ENCODE measurements around the gene RREB1.
"Not testable (repeated sequence)": the region's sequence is repeated elsewhere in the genome, so short reads cannot be mapped to it uniquely, and the experiment has no call there.

RREB1 gene

DNA sequence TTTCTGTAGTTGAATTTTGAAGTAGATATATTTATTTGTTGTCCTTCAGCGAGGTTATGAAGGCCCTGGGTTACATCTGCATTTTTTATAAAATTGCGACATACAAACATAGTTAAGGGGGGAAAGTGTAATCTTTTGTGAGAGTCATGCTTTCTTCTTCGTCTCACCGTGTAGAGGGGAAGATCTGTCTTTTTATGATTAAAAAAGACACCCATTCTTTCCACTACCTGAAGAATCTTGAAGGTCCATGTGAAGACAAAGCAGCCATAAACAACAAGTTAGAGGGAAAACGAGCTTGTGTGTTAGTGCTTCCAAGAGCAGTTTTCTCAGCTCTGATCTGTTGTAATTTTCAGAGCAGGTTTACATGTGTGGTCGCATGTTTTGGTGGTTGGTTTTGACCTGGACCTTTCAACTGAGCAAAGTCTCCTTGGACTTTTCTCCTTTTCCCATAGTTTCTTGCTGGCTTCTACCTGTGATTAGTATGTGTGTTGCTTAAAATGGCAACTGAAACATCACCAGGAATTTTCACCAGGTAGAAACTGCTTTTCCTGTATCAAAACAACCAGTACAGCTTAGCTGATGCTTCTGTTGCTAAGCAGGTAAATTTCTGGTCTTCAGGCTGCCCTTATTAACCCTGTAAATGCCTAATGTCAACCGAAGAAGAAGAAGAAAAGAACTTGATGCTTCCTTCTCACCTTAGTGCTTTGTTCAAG lies 37.3 kb downstream of the RREB1 start:
- no peak for DNase-seq

DNA sequence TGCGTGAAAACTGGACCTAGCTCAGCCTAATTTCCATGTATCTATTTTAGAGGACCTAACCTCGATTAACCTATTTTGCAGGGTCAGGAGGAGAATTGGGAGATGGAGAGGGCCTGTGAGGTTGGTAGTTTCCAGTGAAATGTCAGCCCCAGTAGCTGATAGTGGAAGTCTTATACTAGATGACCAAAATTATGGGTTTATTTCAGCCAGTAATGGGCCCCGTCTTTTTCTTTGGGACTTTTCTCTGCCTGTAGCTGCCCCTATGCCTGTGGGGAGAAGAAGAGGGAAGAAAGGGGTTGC lies 37.8 kb downstream of the RREB1 start:
- DNase-seq: no peak

DNA sequence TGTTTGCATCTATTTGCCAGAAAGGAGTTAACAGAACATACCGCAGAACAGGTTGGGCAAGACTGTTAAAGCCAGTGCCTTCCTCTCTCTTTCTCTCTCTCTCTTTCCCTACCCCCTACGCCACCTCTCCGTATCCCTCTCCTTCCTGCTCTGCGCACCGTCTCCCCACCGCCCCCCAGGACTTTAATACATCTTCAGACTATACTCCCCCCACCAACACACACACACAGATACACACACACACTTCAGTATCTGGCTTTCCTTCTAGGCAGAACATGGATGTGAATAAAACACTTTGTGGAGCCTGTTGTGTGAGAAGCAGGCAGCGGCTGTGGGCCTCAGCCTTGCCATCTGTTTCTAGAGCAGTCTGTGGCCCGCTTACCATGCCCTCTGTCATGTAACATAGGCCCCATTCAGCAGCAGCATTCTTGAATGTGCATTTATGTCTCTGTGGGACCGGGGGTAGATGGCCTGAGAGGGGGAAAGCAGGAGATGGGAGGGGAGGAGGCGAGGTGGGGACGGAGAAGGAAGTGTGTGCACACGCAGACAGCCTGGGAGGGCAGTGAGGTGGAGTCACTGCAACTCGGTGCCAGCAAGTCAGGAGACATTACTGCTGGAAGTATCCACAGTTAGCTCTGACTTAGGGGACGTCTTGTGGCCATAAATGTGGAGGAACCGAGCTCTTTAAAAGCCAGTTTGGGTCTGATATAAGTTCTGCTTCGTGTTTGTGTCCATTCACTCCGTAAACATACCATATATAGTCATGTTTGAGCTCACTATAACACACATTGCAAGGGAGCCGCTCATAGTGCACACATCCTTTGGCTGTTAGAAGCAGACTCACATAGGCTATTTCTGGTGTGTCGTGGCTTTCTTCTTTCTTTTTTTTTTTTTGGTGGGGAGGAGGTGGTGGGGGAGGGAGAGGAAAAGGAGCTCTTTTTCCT lies 38.4 kb downstream of the RREB1 start:
- peak; percentile 89 for DNase-seq

- no peak for DNase-seq
Observed at GRCh38 chr6:7147051-7147671, 39.4 kb downstream of the RREB1 start.

DNA sequence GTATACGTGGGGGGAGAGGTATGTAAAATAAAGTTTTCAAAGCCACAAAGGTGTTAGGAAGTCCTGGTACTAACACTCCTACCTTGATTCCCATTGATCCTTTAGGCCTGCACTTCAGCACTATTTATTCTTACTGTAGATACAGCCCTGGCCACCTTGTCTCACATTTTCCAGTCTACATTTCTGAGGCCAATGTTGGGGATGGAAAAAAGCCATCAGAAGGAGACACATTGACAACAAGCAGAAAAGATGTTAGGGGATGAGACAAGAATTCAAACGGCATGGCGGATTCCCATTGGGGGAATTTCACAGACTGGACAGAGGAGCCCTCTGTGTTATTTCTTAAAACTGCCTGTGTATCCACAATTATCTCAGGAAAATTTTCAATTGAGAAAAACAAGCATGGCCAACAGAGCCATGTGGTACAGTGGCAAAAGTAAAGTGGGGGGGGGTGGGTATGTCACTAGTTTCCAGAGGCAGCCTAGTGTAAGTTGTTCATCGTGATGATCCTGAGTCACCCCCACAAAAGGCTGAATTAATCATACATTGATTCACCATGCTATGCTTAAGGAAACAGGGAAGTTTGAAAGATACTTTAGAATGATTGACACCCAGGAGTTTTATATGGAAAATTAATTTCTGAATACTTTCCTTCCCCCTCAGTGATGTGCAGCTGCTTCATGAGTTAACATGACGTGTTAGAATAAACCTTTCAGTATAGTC lies 40.5 kb downstream of the RREB1 start:
- DNase-seq: peak; percentile 82

DNA sequence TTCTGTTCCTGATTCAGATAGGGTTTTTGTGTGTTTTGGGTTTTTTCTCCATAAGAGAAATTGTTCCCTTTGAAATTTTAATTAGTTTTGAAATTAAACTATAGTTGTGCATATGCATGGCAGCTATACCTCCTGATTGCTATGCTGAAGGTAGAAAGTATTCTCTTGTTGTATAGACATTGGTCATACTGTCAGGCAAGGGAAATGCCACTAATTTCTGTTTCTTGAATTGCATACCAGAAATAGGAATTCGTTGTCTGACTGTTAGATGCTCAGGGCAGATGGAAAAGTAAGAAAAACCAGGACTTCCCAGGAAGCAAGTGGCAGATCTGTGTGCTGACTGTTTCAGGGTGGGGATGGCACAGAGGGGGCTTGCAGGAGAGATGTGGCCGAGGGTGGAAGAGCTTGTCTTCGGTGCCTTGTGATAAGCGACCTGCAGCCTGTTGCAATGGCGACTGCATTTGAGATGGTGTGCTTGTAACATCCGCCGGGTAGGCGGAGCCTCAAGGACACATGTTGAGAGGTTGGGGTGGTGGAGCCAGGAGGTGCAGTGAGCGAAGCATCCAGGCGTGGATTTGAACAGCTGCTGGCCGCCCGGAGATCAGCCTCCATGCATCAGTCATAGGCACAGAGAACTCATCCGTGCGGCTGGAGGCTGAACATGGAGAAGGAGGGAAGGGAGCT lies 42.8 kb downstream of the RREB1 start:
- DNase-seq: no peak

DNA sequence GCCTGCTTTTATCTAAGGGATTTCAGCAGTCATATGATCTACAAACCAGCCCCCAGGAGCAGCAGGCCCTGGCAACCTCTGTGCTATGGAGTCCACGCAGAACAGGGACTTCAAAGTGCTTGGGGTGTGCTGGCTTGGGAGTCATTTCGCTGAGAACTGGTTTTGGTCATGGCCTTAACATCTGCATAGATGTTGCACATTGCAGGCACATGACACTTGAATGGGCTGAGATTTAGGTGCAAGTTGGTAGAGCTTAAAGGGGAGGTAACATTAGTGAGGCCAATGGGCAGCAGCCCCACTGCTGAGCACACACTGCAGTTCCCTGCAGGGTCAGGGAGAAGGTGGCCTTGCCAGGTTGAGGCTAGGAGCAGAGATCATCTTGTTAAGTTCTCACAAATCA lies 43.6 kb downstream of the RREB1 start:
- no peak for DNase-seq

DNA sequence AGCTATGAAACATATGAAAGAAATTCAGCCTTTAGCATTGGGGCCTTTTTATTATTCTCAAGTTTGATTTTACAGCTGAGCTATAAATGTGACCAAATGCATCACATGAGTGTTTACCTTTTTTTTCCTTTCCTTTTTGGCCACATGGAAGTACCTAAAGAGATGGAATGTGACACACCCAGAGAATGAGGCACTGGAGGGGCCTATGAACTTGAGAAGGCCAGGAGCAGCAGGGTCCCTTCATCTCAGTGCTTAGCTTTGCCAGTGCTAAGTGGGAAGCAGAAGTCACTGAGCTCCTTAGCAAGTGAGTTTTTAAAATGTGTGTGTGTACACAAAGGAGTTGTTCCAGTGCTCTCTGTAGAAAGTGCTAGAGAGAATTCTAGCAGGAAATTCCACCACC lies 44.7 kb downstream of the RREB1 start:
- no peak for DNase-seq

DNA sequence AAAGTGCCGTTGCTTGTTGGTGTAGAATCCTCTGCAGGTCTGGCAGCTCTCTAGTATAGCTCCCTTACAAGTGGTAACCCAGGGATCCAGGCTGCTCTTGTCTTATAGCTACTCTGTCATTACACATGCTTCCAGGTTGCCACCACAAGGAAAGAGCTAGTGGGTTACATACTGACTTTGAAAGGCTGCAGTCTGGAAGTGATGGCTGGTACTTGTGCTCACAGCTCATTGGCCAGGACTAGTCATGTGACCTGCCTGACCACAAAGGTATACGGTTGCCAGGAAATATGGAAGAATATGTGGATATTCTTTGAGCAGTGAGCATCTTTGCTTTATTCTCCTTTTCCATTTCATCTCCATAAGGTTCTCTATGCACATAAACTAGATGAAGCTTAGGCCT lies 46.0 kb downstream of the RREB1 start:
- no peak for DNase-seq

GRCh38 chr6:7154341-7155139 lies 46.8 kb downstream of the RREB1 start:
- DNase-seq: no peak

DNA sequence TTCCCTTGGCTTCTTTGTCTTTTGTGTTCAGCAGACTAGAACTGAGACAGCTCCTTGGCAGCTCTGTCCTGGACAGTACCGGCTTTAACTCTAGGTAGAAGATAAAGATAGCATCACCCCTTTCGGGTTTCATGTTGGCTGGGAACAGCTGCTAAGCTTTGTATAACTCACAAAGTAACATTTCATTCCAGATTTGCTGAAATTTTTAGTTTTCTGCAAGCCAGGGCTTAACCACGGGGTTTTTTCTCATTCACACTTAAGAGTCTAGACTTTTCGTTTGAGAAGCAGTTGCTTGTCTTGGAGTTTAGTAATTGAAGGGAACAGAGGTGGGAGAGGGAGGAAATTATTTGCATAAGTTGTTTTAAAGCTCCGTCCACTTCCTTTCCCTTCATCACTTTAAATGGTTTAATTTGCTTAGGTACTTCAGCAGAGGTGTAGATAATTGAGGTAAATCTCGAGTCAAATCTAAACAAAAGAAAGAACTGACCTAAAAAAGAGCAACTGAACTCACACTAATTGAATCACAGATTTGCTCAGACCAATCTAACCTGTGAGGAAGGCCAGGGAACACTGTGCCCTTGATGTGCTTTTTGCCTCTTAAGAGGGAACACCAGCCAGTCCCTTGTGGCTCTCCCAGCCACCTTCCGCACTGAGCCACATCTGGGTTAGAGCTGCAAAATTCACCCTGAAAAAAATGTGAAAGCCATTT lies 48.3 kb downstream of the RREB1 start:
- no peak for DNase-seq

GRCh38 chr6:7156643-7157278 lies 49.0 kb downstream of the RREB1 start:
- peak; percentile 96 for DNase-seq

DNA sequence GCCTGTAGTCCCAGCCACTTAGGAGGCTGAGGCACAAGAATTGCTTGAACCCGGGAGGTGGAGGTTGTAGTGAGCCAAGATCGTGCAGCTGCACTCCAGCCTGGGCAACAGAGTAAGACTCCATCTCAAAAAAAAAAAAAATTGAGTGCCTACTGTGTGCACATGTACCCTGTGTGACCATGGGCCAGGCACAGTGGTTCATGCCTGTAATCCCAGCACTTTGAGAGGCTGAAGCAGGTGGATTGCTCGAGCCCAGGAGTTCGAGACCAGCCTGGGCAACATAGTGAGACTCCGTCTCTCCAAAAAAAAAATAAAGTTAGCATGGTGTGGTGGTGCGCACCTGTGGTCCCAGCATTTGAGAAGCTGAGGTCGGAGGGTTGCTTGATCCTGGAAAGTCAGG lies 49.5 kb downstream of the RREB1 start:
- not testable (repeated sequence) for DNase-seq

DNA sequence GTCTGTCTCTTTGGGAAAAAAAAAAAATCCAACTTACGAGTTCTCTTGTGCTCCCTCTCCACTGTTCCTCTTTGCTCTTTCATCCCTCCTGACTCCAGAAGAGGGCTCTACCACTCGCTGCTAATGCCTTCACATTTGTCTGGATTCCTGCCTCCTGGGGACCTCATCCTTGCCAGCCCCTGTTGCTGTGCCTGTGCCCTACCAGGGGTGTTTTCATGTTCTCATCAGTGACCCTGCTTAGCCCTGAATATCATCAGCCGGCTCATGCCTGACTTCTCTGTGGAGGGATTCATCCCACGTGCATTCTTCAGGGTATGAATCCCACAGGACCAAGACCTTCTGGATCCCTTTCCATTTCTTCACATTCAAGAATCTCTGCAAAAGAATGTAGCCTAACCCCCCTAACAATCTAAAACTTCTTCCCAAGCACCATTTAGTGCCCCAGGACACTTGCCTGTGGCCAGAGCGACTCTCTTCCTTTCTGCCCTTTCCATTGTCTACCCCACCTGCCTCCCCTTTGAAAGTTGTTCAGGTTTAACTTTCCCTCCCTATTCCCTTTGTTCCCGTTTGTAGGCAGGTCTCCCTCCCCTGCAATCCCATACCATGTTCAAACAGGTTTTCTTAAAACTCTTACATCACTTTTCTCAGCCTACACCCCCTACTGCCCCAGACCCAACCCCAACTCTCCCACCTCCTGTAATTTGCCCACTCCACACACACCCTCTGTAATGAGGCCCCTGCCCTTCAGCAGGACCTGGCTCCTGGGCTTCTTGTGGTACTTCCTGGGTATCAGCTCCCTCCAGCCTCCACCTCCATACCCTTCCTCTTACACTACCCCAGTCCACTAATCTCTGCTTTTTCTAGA lies 50.2 kb downstream of the RREB1 start:
- DNase-seq: peak; percentile 89

DNA sequence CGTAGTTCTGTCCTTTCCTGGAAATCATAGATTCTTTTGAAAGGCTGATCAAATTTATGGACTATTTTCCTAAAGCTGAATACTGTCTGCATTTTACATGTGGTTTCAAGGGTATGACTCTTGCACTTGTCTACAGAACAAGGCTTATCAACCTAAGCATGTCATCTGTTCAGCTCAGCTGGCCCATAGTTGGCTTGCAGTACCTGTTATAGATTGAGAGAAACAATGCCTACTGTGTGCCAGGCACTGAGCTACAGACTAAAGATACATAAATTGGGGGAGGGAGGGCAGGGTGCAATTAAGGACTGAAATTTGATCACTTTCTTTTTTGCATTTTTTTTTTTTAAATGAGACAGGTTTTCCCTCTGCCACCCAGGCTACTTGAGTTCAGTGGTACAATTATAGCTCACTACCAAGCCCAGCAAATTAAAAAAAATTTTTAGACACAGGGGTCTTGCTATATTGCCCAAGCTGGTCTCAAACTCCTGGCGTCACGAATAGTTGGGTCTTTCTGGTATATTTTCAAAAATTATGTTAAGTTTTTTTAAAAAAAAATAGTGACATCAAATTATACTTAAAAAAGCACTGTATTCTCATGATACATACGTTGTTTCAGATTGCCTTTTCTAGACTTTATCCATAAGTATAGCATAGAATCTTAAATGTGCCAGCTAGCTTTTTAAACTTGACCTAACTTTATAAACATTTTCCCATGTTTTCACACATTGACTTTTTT lies 52.2 kb downstream of the RREB1 start:
- DNase-seq: no peak

- DNase-seq: no peak
Observed at GRCh38 chr6:7161253-7161623, 53.5 kb downstream of the RREB1 start.

GRCh38 chr6:7161845-7162244 lies 54.1 kb downstream of the RREB1 start:
- no peak for DNase-seq

GRCh38 chr6:7163661-7164071 lies 55.9 kb downstream of the RREB1 start:
- no peak for DNase-seq

Data from fibroblast of skin of scalp (primary cell).